Renal cortical epithelial cell (primary cell): Measurements from ENCODE around the gene CACNA1C. TPM values are rescaled to one million over a fixed set of nuclear protein-coding genes. Genes with fewer than 3 reads are reported as not detected.

Experiments used
- DNase-seq: peaks from one replicate; pipeline ENCODE4 v3.0.0-alpha.2; 2011; ENCODE audit warnings: low read depth
- total RNA-seq: library from RNA; depleted of rRNA; stranded (reverse); fragments of >200 nt; gene quantifications from 2 replicates; pipeline ENCODE4 v1.2.3, GENCODE V29; 2014

The CACNA1C gene
- total RNA-seq, 1 donor from 2014 or later, result 0.05 TPM

- no peak for DNase-seq
Observed at GRCh38 chr12:2687726-2688125, 634.9 kb downstream of the CACNA1C start.

GRCh38 chr12:2688381-2688931, 635.7 kb downstream of the CACNA1C start:
- no peak for DNase-seq

DNA sequence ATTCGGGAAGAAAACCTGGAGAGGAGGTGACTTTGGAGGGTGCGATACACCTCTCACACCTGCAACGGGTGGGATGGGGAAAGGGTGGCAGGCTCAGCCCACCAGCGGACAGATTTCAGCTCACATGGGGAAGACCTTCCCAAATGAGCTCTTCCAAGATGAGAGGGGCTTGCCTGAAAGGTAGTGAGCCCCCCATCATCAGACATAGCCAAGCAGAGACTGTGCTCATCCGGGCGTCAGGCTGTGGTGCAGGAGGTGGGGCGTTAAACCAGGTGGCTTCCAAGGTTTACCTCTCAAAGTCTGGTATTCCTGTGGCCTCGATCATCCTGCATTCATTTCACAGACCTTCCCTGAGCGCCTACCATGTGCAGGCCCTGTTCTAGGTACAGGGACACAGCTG, 636.6 kb downstream of the CACNA1C start:
- no peak for DNase-seq

- no peak for DNase-seq
Observed at GRCh38 chr12:2689879-2690278, 637.1 kb downstream of the CACNA1C start.

DNA sequence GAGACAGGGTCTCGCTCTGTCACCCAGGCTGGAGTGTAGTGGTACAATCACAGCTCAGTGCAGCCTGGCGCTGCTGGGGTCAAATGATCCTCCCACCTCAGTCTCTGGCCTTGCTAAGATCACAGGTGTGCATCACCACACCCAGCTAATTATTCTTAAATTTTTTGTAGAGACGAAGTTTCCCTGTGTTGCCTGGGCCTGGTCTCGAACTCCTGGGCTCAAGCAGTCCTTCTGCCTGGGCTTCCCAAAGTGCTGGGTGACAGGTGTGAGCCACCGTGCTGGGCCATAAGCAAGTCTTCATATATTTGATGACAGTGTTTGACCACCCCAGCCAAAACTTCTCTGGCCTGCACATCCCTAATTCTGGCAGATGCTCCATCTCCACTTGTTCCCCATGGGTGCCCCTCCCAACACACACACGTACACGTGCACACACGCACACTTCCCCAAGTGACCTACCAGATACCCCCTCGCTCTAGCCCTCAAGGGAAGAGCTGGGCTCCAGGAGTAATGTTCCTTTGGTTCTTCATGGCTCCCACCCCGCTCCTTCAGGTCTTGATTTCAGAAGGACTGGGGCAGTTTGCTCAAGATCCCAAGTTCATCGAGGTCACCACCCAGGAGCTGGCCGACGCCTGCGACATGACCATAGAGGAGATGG, 637.7 kb downstream of the CACNA1C start:
- no peak for DNase-seq

- DNase-seq, result no peak
Observed at GRCh38 chr12:2691006-2691344, 638.2 kb downstream of the CACNA1C start.

- DNase-seq, result no peak
Observed at GRCh38 chr12:2691345-2692071, 638.7 kb downstream of the CACNA1C start.

DNA sequence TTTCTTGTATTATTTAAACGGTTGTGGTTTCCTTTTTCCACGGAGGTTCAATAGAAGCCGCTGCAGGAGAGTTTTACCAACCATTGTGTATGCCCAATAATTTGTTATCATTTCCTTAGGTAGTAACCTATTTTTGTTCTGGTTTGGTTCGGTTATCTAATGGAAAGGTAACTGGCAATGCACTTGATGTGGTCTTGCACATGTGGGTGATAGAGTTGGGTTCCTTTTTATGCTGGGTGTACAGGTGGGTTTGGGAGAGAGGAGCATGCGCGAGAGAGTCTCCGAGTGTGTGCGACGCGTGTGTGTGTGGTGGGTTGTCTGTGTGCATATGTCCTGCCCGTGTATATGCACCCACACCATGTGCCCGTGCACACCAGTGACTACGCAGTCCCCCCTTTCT, 639.3 kb downstream of the CACNA1C start:
- no peak for DNase-seq

DNA sequence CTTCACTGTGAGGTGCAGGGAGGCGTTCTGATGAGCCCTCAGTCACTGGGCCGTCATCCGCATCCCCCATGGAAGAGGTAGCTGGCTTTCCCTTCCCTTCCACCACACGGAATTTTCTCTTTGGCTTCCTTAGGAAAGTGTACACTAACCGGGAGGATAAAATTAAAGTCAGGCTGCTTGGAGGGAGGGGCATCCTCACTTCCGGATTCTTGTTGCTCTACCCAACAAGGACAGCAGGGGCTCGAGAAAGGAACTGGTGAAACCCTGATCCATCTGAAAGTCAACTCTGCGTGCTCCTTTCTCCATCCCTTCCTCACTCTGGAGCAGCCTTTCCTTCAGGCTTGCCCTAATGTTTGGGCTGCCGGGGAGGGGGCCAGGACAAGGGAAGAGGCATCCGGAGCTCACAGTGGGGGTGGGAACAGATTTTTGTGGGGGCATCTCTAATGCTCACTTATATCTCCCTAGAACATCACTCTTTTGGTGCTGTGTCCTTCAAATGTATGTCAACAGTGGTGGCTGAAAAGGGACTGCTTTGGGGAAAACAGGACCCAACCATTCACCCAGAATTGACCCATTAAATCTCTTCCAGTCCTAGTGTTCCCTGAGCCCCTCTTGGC, 640.6 kb downstream of the CACNA1C start:
- DNase-seq, result no peak

GRCh38 chr12:2693980-2694610, 641.3 kb downstream of the CACNA1C start:
- DNase-seq, result no peak

- no peak for DNase-seq
Observed at GRCh38 chr12:2696136-2696535, 643.3 kb downstream of the CACNA1C start.

- DNase-seq, result no peak
Observed at GRCh38 chr12:2697057-2697800, 644.4 kb downstream of the CACNA1C start.

DNA sequence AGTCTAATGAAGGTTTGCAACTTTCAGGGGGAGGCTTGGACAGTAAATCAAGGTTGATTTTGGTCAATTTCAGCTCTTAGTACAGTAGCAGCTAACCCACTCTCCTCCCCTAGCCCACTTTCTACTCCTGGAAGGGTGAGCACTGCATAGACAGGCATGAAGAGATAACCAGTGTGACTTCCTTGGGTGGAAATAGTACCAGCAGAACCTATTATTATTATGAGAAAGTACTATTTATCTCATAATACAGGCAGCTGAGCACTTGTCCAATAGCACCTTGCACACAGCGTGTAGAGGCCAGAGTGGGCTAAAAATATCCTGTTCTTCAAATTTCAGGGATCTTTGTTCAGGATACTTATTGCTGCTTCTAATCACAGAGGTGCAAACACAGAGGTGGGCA, 645.8 kb downstream of the CACNA1C start:
- DNase-seq, result no peak

- no peak for DNase-seq
Observed at GRCh38 chr12:2710701-2711100, 657.9 kb downstream of the CACNA1C start.

- DNase-seq, result no peak
Observed at GRCh38 chr12:2719392-2719791, 666.6 kb downstream of the CACNA1C start.

- peak; percentile 38 for DNase-seq
Observed at GRCh38 chr12:2722806-2723205, 670.0 kb downstream of the CACNA1C start.

GRCh38 chr12:2732290-2732689, 679.5 kb downstream of the CACNA1C start:
- DNase-seq, result no peak

- DNase-seq, result no peak
Observed at GRCh38 chr12:2733493-2734355, 680.9 kb downstream of the CACNA1C start.

GRCh38 chr12:2735432-2735831, 682.6 kb downstream of the CACNA1C start:
- DNase-seq, result no peak

DNA sequence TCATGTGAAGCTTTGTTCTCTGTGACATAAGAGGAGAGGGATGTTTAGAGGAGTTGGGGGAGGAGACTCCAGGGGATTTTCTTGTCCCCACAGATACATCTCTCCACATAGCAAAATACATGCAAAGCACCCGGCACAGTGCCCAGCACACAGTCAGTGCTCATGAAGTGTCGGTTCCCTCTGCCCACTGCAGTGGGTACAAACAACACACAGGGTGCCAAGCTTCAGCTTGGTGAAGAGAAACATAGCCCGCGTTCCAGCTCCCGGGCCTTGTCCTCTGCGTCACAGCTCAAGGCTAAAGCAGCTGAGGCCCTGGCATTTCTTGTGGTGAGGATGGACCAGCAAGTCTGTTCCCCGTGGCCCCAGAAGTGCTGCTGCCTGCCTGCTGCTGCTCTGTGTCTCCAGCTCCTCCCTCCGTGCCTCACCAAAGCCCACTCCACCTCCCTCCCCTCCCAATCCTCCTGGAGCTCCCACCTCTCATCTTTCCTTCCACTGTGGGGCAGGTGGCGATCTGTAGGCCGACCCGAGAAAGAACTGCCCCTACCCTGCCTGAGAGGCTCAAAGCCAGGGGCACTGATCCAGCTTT, 685.0 kb downstream of the CACNA1C start:
- no peak for DNase-seq
